Aorta (tissue), 5 donors: ENCODE results near the gene WNT6. TPM values are rescaled to one million over a fixed set of nuclear protein-coding genes. Genes with fewer than 3 reads are reported as not detected.
A peak's percentile ranks its signal among the peaks of the same experiment; 100 is the strongest.

Experiments used
- ATAC-seq: fragments of 200-7000 bp; cut with Tn5 transposase; one replicate; pipeline ENCODE4 v1.9.1; 2022; ENCODE audit warnings: moderate library complexity; ENCODE audit not compliant: low FRiP score
- DNase-seq, 2 donors: peaks; one replicate each; pipeline ENCODE4 v3.0.0-alpha.2; 2020
- H3K27ac ChIP-seq, 2 donors: one replicate each; pipeline ENCODE4 v1.5.1; 2013; ENCODE audit warnings: low read length in 2 of 2, mild to moderate bottlenecking in 2 of 2, moderate library complexity in 2 of 2, control low read depth in 1 of 2, inconsistent platforms in 1 of 2, low read depth in 1 of 2
- H3K27me3 ChIP-seq, 2 donors: one replicate each; pipeline ENCODE4 v1.6.1; 2013; ENCODE audit warnings: control low read depth in 1 of 2, low read length in 1 of 2, mild to moderate bottlenecking in 1 of 2, moderate library complexity in 1 of 2; ENCODE audit not compliant: insufficient read depth in 2 of 2, control insufficient read depth in 1 of 2
- H3K36me3 ChIP-seq, 2 donors: one replicate each; pipeline ENCODE4 v1.6.1; 2013; ENCODE audit warnings: control low read depth in 1 of 2, low read length in 1 of 2, mild to moderate bottlenecking in 1 of 2; ENCODE audit not compliant: insufficient read depth in 2 of 2, control insufficient read depth in 1 of 2
- H3K4me1 ChIP-seq, 2 donors: one replicate each; pipeline ENCODE4 v1.6.1; 2013; ENCODE audit warnings: low read length in 2 of 2, control low read depth in 1 of 2, mild to moderate bottlenecking in 1 of 2, moderate library complexity in 1 of 2; ENCODE audit not compliant: insufficient read depth in 2 of 2, control insufficient read depth in 1 of 2
- H3K4me3 ChIP-seq, 2 donors: one replicate each; pipeline ENCODE4 v1.5.1; 2013; ENCODE audit warnings: low read length in 2 of 2, control low read depth in 1 of 2, mild to moderate bottlenecking in 1 of 2
- H3K9me3 ChIP-seq: one replicate; pipeline ENCODE4 v1.6.1; 2013; ENCODE audit warnings: mild to moderate bottlenecking, low read length; ENCODE audit not compliant: control insufficient read depth
- WGBS, 2 donors: extraction: QIAGEN DNeasy Blood & Tissue Kit; methylation state at CpG; one replicate each; pipeline ENCODE4 v1.1.7; 2013; 5-methylcytosine and 5-hydroxymethylcytosine counted together
- intact Hi-C, 2 donors: fragments of 100-400 bp; cut with DNase I; formaldehyde crosslinking; loops; one replicate each; pipeline versions ENCODE4 v1.14.2 to v1.15.0; 2022
- polyA plus RNA-seq, 2 donors: library from polyadenylated mRNA; stranded (reverse); fragments of 200-250 nt; gene quantifications; one replicate each; pipeline ENCODE4 v1.2.3, GENCODE V29; 2013
- total RNA-seq, 2 donors: library from RNA; stranded (reverse); fragmentation: NEBNext Ultra II Directional; extraction: Animal tissue kit (Norgen Biotek cat#: 25700); gene quantifications; one replicate each; pipeline ENCODE4 v1.2.1, GENCODE V29; 2021
- donor health status: healthy with polysubstance abuse.
- donor health status: Bipolar disorder and iron deficiency.
- donor health status: DM: no; HTN: no; CAD: no.
- donor health status: DM: no; HTN: no; CAD: no.
- donor health status: DM: yes; HTN: yes; CAD: no.

Gene WNT6
- total and polyA plus RNA-seq, 4 donors = 0.88 to 2.1 TPM; not detected in 2

DNA sequence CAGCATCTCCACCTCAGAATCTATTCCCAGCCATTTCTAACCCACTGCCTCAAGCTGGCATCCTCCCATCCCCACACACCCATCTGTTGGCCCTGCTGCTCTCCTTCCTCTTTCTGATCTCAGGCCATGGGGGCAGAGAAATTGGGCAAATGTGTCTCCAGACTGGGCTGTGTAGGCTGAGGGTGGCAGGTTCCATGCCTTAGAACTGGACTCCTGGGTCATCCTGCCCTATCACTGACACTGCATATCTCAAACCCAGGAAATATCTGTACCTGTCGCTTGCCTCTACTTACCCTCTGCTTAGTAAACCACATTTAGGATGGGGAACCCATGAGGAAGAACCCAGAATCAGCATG lies 22.8 kb downstream of the WNT6 start:
- no peaks in the 10 kb centered on the region for H3K4me1 ChIP-seq
- no peak overlapping the region for H3K27ac ChIP-seq
- intact Hi-C loops = no loop called here
- no peaks in the 10 kb centered on the region for H3K9me3 ChIP-seq
- H3K4me3 ChIP-seq = no peak overlapping the region
- WGBS, 2 donors = 90 to 100% methylated on average over 1 of the region's 1 CpG
- no peak for ATAC-seq
- H3K27me3 ChIP-seq = no peaks in the 10 kb centered on the region
- no peak for DNase-seq
- H3K36me3 ChIP-seq = no peaks in the 10 kb centered on the region

DNA sequence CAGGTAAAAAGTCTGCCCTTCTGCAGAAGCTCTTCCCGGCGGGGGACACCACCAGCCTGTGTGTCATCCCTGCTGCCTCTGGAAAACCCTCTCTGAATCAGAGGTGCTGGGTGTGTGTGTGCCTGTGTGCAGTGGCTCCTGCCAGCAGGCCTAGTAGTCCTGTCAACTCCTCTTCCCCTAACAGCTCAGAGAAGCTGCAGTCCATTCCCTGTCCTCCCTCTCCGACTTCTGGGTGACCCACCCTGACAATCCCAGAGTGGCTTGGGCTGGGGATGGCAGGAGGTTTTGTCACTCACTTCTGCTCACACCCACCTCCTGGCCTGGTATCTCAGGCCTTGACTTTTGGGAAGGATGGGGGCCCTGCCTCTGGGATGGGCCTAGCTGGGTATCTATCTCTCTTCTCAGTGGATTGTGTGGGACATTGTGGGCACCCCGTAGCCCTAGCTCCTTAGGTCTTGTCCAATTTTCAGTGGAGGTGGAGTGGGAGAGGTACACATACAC lies 23.3 kb downstream of the WNT6 start:
- ATAC-seq (no peak), DNase-seq (peak; percentile 35 to 44)
- H3K27ac ChIP-seq = no peak overlapping the region
- H3K4me1 ChIP-seq = no peaks in the 10 kb centered on the region
- no peak overlapping the region for H3K4me3 ChIP-seq
- no peaks in the 10 kb centered on the region for H3K9me3 ChIP-seq
- H3K27me3 ChIP-seq = no peaks in the 10 kb centered on the region
- intact Hi-C loops = no loop called here
- H3K36me3 ChIP-seq = no peaks in the 10 kb centered on the region
- WGBS, 2 donors = 80 to 86% methylated on average over 4 of the region's 4 CpGs

- peak; percentile 45 to 84 for DNase-seq
- intact Hi-C loops = no loop called here
- Histone ChIP-seq H3K27me3 (no peaks in the 10 kb centered on the region), H3K36me3 (no peaks in the 10 kb centered on the region), H3K9me3 (no peaks in the 10 kb centered on the region), H3K4me1 (no peaks in the 10 kb centered on the region), H3K4me3 (peak overlapping the region; percentile 15 to 43), H3K27ac (no peak overlapping the region)
- ATAC-seq = no peak
- WGBS, 2 donors = 9 to 14% methylated on average over 45 to 89 of the region's 89 CpGs
Observed at GRCh38 chr2:218883491-218884490, 24.2 kb downstream of the WNT6 start.

- Histone ChIP-seq H3K4me1 (no peaks in the 10 kb centered on the region), H3K36me3 (no peaks in the 10 kb centered on the region), H3K27me3 (no peaks in the 10 kb centered on the region), H3K4me3 (no peak overlapping the region), H3K27ac (no peak overlapping the region), H3K9me3 (no peaks in the 10 kb centered on the region)
- DNase-seq (peak; percentile 9 to 10), ATAC-seq (no peak)
- intact Hi-C loops = no loop called here
- WGBS, 2 donors = 94 to 96% methylated on average over 2 of the region's 2 CpGs
Observed at GRCh38 chr2:218884519-218884918, 24.9 kb downstream of the WNT6 start.

DNA sequence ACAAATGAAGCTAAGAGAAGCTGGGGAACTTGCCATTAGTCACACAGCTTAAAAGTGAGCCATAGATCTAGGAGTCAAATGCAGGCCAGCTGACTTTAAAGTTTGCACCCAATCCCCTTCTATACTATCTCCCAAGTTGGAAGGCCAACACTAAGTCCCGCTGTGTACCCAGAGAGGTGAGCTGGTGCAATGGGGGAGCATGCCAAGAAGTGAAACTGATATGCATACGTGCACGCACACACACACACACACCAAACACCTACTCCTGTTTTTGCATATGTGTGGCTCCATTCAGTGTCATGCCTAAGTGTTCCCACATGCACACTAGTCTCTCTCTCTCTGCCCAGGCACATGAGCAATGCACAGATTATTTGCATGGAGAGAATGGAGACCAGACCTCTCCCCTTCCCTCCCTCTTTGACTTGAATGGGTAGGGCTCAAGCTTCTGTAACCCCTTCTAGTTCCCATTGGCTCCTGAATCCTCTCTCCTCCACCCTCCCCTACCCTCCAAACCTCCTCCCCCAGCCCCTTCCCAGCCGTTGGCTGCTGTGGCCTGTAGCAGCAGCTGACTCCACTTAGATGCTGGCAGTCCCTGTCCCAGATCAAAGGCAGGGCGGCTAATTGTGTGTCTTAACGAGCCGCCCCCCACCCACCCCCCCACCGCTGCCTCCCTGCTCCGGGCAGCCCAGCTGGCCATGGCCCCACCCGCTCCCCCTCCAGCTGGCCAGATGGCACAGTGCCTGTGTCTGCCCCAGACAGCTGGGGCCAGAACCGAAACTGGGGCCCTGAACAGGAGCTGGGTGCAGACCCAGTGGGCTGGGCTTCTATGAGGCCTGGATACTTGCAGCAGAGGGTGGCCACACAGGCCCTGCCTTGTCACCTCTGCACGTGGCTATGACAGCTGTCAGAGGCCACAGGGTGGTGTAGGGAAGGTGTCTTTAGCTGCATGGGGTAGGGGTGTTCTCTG lies 26.7 kb downstream of the WNT6 start:
- no peaks in the 10 kb centered on the region for H3K4me1 ChIP-seq
- 82 to 83% methylated on average over 12 of the region's 12 CpGs for WGBS, 2 donors
- H3K27me3 ChIP-seq = no peaks in the 10 kb centered on the region
- intact Hi-C loops = no loop called here
- no peaks in the 10 kb centered on the region for H3K9me3 ChIP-seq
- ATAC-seq = no peak
- no peaks in the 10 kb centered on the region for H3K36me3 ChIP-seq
- H3K27ac ChIP-seq = no peak overlapping the region
- peak; percentile 27 to 54 for DNase-seq
- no peak overlapping the region for H3K4me3 ChIP-seq

- H3K27ac ChIP-seq = no peak overlapping the region
- H3K9me3 ChIP-seq = no peaks in the 10 kb centered on the region
- no peak for ATAC-seq
- WGBS, 2 donors = 87 to 95% methylated on average over 3 of the region's 3 CpGs
- peak in 1 of 2 donors; percentile 25 for DNase-seq
- no peaks in the 10 kb centered on the region for H3K36me3 ChIP-seq
- H3K27me3 ChIP-seq = no peaks in the 10 kb centered on the region
- no peaks in the 10 kb centered on the region for H3K4me1 ChIP-seq
- no peak overlapping the region for H3K4me3 ChIP-seq
- intact Hi-C loops = no loop called here
Observed at GRCh38 chr2:218887079-218887478, 27.5 kb downstream of the WNT6 start.

DNA sequence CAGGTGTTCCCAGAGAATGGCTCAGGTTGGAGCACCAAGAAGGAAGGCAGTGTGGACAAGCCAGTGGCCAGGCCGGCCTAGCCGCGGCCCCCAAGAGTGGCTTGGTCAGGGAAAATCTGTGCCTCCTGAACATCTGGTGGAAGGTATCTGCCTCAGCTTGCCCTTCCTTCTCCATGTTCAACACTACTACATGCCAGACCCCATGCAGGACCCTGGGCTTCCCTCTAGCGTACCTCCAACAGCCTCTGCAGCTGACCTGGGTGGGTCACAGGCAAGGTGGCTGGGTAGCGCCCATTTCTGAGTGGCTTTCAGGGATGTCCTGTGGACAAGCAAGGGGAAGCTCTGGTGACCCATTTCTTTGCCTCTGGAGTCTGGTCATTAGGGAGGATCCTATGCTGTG lies 28.7 kb downstream of the WNT6 start:
- WGBS, 2 donors = 97 to 99% methylated on average over 5 of the region's 5 CpGs
- no peaks in the 10 kb centered on the region for H3K9me3 ChIP-seq
- no peak overlapping the region for H3K4me3 ChIP-seq
- intact Hi-C loops = no loop called here
- ATAC-seq (no peak), DNase-seq (peak; percentile 35 to 39)
- no peaks in the 10 kb centered on the region for H3K27me3 ChIP-seq
- H3K4me1 ChIP-seq = no peaks in the 10 kb centered on the region
- no peaks in the 10 kb centered on the region for H3K36me3 ChIP-seq
- no peak overlapping the region for H3K27ac ChIP-seq

- Histone ChIP-seq H3K36me3 (no peaks in the 10 kb centered on the region), H3K4me3 (no peak overlapping the region), H3K27ac (no peak overlapping the region), H3K9me3 (no peaks in the 10 kb centered on the region), H3K27me3 (no peaks in the 10 kb centered on the region), H3K4me1 (no peaks in the 10 kb centered on the region)
- intact Hi-C loops = no loop called here
- ATAC-seq = no peak
- peak in 1 of 2 donors; percentile 62 for DNase-seq
- 92 to 93% methylated on average over 23 of the region's 23 CpGs for WGBS, 2 donors
Observed at GRCh38 chr2:218889937-218890336, 30.3 kb downstream of the WNT6 start.
